Mammary epithelial cell (primary cell): ENCODE measurements around the gene NUP43.

Source experiments
- CTCF ChIP-seq, 2 donors: IDR thresholded peaks in 1 of 2; conservative IDR thresholded peaks in 1 of 2; 2 replicates each; pipeline ENCODE4 v1.5.1; 2011 to 2012; ENCODE audit warnings: inconsistent platforms in 2 of 2, low read length in 2 of 2, mild to moderate bottlenecking in 2 of 2, control low read depth in 1 of 2, low read depth in 1 of 2; ENCODE audit not compliant: insufficient read depth in 1 of 2; ENCODE audit errors: extremely low read depth in 1 of 2
- EZH2 ChIP-seq: IDR thresholded peaks from 2 replicates; pipeline ENCODE4 v1.6.1; 2012; ENCODE audit warnings: low read length, inconsistent platforms, borderline replicate concordance

DNA sequence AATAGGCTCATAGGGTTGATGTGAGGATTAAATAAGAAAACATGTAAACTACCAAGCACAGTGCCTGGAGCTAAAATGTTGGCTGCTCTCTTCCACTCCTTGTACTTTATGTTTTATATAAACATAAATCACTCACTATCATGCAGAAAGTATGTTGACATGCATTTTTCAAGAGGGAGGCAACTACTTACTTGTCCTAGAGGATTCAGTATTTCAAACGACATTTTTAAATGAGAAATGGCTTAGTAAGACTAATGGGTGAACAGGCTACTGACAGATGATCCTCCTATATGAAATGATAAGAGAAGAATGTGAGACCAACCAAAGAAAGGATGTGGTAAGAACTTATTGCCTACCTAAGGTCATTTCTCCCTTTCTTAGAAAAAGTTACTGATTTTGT lies 49.4 kb downstream of the NUP43 start:
- TF ChIP-seq CTCF (conservative IDR thresholded peaks at IDR 0.05 in 1 of 2, IDR thresholded peaks at IDR 0.05 in 1 of 2; ENCODE audit: extremely low read depth in 1 of 2, insufficient read depth in 1 of 2, low read depth in 1 of 2, low read length in 2 of 2) (no peak), EZH2 (no peak)
